H1 (cell line): ENCODE data around the gene DHX57. TPM values are rescaled to one million over a fixed set of nuclear protein-coding genes. Genes with fewer than 3 reads are reported as not detected.

ENCODE experiments used
- JUN ChIP-seq: IDR thresholded peaks from 2 replicates; pipeline ENCODE4 v1.6.1; 2011; ENCODE audit warnings: low read depth, mild to moderate bottlenecking, improper control_type of control experiment, low read length
- NANOG ChIP-seq: IDR thresholded peaks from 2 replicates; pipeline ENCODE4 v1.6.1; 2011; ENCODE audit warnings: low read length, low read depth, mild to moderate bottlenecking, inconsistent platforms; ENCODE audit not compliant: insufficient read depth, poor library complexity, severe bottlenecking
- POU5F1 ChIP-seq: IDR thresholded peaks from 2 replicates; pipeline ENCODE4 v1.6.1; 2011; ENCODE audit warnings: low read depth, mild to moderate bottlenecking, low read length, moderate library complexity
- RAD21 ChIP-seq, 2 experiments: IDR thresholded peaks in 1 of 2; conservative IDR thresholded peaks in 1 of 2; 2 replicates each; pipeline ENCODE4 v1.6.1; 2011; ENCODE audit warnings: low read depth in 2 of 2, low read length in 2 of 2, improper control_type of control experiment in 1 of 2, inconsistent platforms in 1 of 2, mild to moderate bottlenecking in 1 of 2, moderate library complexity in 1 of 2
- polyA plus RNA-seq, 7 experiments: library from polyadenylated mRNA; depleted of rRNA in 3 of 7; stranded (reverse) in 5 of 7; unstranded in 2 of 7; fragments of >200 nt in 5 of 7; fragments of 200-250 nt in 2 of 7; gene quantifications; 1 replicate in 5 of 7; 2 replicates in 1 of 7; 4 replicates in 1 of 7; pipeline versions ENCODE4 v1.2.1 to v1.2.3, GENCODE V29; 2011 to 2013; ENCODE audit warnings: missing spikeins in 2 of 7, mixed read lengths in 2 of 7
- total RNA-seq: library from RNA; stranded (reverse); fragmentation: NEBNext Ultra II Directional; extraction: Animal tissue kit (Norgen Biotek cat#: 25700); gene quantifications from 2 replicates; pipeline ENCODE4 v1.2.1, GENCODE V29; 2021
- TF ChIP-seq, protein P1 (sequence below): fragments of 300-600 bp; sonication (generic); IDR thresholded peaks from 2 replicates; pipeline ENCODE4 v1.7.1; 2012; ENCODE audit warnings: low read length, moderate library complexity, mild to moderate bottlenecking, inconsistent platforms; ENCODE audit not compliant: insufficient replicate concordance

The DHX57 gene
- total and polyA plus RNA-seq, 2 of the 8 experiments (the other 6 are each of a cell fraction or from before 2014, with no cell fraction given) = 10.7 to 32.9 TPM

DNA sequence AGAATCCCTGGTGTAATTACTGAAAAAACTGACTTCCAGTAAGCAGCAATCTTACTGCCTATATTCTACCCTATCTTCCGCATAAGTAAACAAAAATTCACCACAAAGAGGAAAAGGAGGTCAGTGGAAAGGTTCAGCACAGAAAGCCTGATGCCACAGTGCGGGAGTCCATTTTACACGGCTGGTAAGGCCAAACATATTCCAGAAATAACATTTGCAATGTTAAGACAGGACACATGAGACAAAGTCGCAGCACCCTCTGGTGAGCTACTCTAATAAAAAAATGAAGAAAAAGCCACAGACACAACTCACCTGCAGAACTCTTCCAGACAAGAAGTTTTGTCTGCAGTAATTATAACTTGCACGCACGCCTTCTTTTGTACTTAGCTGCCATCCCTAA, 57.2 kb downstream of the DHX57 start (continued):
- TF ChIP-seq, protein P1, sequence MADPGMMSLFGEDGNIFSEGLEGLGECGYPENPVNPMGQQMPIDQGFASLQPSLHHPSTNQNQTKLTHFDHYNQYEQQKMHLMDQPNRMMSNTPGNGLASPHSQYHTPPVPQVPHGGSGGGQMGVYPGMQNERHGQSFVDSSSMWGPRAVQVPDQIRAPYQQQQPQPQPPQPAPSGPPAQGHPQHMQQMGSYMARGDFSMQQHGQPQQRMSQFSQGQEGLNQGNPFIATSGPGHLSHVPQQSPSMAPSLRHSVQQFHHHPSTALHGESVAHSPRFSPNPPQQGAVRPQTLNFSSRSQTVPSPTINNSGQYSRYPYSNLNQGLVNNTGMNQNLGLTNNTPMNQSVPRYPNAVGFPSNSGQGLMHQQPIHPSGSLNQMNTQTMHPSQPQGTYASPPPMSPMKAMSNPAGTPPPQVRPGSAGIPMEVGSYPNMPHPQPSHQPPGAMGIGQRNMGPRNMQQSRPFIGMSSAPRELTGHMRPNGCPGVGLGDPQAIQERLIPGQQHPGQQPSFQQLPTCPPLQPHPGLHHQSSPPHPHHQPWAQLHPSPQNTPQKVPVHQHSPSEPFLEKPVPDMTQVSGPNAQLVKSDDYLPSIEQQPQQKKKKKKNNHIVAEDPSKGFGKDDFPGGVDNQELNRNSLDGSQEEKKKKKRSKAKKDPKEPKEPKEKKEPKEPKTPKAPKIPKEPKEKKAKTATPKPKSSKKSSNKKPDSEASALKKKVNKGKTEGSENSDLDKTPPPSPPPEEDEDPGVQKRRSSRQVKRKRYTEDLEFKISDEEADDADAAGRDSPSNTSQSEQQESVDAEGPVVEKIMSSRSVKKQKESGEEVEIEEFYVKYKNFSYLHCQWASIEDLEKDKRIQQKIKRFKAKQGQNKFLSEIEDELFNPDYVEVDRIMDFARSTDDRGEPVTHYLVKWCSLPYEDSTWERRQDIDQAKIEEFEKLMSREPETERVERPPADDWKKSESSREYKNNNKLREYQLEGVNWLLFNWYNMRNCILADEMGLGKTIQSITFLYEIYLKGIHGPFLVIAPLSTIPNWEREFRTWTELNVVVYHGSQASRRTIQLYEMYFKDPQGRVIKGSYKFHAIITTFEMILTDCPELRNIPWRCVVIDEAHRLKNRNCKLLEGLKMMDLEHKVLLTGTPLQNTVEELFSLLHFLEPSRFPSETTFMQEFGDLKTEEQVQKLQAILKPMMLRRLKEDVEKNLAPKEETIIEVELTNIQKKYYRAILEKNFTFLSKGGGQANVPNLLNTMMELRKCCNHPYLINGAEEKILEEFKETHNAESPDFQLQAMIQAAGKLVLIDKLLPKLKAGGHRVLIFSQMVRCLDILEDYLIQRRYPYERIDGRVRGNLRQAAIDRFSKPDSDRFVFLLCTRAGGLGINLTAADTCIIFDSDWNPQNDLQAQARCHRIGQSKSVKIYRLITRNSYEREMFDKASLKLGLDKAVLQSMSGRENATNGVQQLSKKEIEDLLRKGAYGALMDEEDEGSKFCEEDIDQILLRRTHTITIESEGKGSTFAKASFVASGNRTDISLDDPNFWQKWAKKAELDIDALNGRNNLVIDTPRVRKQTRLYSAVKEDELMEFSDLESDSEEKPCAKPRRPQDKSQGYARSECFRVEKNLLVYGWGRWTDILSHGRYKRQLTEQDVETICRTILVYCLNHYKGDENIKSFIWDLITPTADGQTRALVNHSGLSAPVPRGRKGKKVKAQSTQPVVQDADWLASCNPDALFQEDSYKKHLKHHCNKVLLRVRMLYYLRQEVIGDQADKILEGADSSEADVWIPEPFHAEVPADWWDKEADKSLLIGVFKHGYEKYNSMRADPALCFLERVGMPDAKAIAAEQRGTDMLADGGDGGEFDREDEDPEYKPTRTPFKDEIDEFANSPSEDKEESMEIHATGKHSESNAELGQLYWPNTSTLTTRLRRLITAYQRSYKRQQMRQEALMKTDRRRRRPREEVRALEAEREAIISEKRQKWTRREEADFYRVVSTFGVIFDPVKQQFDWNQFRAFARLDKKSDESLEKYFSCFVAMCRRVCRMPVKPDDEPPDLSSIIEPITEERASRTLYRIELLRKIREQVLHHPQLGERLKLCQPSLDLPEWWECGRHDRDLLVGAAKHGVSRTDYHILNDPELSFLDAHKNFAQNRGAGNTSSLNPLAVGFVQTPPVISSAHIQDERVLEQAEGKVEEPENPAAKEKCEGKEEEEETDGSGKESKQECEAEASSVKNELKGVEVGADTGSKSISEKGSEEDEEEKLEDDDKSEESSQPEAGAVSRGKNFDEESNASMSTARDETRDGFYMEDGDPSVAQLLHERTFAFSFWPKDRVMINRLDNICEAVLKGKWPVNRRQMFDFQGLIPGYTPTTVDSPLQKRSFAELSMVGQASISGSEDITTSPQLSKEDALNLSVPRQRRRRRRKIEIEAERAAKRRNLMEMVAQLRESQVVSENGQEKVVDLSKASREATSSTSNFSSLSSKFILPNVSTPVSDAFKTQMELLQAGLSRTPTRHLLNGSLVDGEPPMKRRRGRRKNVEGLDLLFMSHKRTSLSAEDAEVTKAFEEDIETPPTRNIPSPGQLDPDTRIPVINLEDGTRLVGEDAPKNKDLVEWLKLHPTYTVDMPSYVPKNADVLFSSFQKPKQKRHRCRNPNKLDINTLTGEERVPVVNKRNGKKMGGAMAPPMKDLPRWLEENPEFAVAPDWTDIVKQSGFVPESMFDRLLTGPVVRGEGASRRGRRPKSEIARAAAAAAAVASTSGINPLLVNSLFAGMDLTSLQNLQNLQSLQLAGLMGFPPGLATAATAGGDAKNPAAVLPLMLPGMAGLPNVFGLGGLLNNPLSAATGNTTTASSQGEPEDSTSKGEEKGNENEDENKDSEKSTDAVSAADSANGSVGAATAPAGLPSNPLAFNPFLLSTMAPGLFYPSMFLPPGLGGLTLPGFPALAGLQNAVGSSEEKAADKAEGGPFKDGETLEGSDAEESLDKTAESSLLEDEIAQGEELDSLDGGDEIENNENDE = no peak
- no peak for TF ChIP-seq NANOG
- no peak for TF ChIP-seq POU5F1
- TF ChIP-seq RAD21 (IDR thresholded peaks at IDR 0.05 in 1 of 2, conservative IDR thresholded peaks at IDR 0.05 in 1 of 2; ENCODE audit: low read depth in 2 of 2, low read length in 2 of 2) = no peak
- TF ChIP-seq JUN = no peak
